WI38 (cell line): ENCODE measurements around the gene MYOT.

ENCODE experiments used
- H3K4me3 ChIP-seq: 2 replicates; pipeline ENCODE4 v1.5.1; 2011; ENCODE audit warnings: low read depth, mild to moderate bottlenecking, control low read depth, low read length
- TF ChIP-seq, protein P1 (sequence below): IDR thresholded peaks from 2 replicates; pipeline ENCODE4 v1.5.1; 2012; ENCODE audit warnings: low read depth, mild to moderate bottlenecking, control low read depth, low read length

The MYOT gene

GRCh38 chr5:137828664-137829063 lies 39.0 kb upstream of the MYOT start:
- TF ChIP-seq, protein P1, sequence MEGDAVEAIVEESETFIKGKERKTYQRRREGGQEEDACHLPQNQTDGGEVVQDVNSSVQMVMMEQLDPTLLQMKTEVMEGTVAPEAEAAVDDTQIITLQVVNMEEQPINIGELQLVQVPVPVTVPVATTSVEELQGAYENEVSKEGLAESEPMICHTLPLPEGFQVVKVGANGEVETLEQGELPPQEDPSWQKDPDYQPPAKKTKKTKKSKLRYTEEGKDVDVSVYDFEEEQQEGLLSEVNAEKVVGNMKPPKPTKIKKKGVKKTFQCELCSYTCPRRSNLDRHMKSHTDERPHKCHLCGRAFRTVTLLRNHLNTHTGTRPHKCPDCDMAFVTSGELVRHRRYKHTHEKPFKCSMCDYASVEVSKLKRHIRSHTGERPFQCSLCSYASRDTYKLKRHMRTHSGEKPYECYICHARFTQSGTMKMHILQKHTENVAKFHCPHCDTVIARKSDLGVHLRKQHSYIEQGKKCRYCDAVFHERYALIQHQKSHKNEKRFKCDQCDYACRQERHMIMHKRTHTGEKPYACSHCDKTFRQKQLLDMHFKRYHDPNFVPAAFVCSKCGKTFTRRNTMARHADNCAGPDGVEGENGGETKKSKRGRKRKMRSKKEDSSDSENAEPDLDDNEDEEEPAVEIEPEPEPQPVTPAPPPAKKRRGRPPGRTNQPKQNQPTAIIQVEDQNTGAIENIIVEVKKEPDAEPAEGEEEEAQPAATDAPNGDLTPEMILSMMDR, result no peak
- H3K4me3 ChIP-seq, result no peak overlapping the region

DNA sequence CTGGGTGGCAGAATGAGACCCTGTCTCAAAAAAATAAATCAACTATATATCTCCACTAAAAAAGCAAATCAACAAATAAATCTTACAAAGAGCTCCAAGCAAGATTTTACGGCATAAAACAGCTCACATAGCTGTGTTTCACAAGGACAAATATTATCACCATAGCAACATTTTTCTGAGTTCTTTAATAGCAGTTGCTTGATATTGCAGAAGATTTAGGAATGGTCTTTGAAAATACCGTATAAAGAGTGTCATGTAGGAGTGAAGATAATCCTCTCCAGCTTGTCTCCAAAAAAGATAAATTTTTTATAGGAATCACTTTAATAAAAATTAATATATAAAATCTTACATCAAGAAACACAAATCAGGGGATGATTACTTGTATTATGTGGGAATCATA lies 36.6 kb upstream of the MYOT start:
- TF ChIP-seq, protein P1, result no peak
- no peak overlapping the region for H3K4me3 ChIP-seq

GRCh38 chr5:137831526-137831925 lies 36.1 kb upstream of the MYOT start:
- TF ChIP-seq, protein P1, result no peak
- no peak overlapping the region for H3K4me3 ChIP-seq

GRCh38 chr5:137832416-137832815 lies 35.2 kb upstream of the MYOT start:
- TF ChIP-seq, protein P1, result no peak
- no peak overlapping the region for H3K4me3 ChIP-seq

GRCh38 chr5:137833463-137833862 lies 34.2 kb upstream of the MYOT start:
- H3K4me3 ChIP-seq, result no peak overlapping the region
- TF ChIP-seq, protein P1, result no peak

DNA sequence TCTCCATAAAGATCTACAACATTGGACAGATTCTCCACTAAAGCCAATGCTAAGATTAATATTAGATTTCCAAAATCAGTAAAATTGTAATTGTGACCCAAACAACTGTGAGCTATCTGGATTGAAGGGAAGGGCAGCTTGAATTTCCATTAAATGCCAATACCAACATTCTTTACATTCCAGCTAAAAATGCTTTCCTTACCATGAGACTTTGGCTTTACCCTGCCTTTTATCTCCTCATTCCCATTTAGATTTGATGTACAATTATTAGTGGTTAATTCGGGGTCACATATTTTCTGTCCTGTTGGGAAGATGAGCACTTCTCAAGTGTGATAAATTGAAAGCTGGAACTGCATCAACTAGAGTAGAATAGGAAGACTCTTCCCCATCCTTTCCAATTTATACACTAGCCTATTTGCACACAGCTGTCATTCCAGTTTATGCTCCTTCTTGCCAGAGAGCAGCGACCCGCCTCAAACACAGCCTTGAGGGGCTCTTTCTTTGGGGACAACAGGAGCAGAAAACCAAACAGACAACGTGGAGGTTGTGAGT lies 33.1 kb upstream of the MYOT start:
- TF ChIP-seq, protein P1, result no peak
- H3K4me3 ChIP-seq, result no peak overlapping the region

GRCh38 chr5:137836298-137836697 lies 31.4 kb upstream of the MYOT start:
- no peak overlapping the region for H3K4me3 ChIP-seq
- TF ChIP-seq, protein P1, result no peak
